Right lobe of liver (tissue), 6 donors: ENCODE data around the gene FAM53A. TPM values are rescaled to one million over a fixed set of nuclear protein-coding genes. Genes with fewer than 3 reads are reported as not detected.

Experiments
- ATAC-seq, 4 donors: fragments of 200-7000 bp; cut with Tn5 transposase; one replicate each; pipeline ENCODE4 v1.9.1; 2020; ENCODE audit warnings: mild to moderate bottlenecking in 4 of 4, moderate library complexity in 4 of 4
- DNase-seq, 3 donors: peaks; one replicate each; pipeline ENCODE4 v3.0.0-alpha.2; 2020
- H3K27ac ChIP-seq, 3 donors: fragments of 200-600 bp; one replicate each; pipeline ENCODE4 v1.8.0; 2022
- H3K27me3 ChIP-seq, 2 donors: fragments of 200-600 bp; one replicate each; pipeline ENCODE4 v1.8.0; 2022
- H3K36me3 ChIP-seq, 4 donors: fragments of 200-600 bp; sonication (generic) in 1 of 4; one replicate each; pipeline versions ENCODE4 v1.5.1 to v1.8.0; 2017 to 2022; ENCODE audit warnings: control low read depth in 1 of 4
- H3K4me1 ChIP-seq, 4 donors: fragments of 200-600 bp; sonication (generic) in 1 of 4; one replicate each; pipeline versions ENCODE4 v1.5.1 to v1.8.0; 2017 to 2022; ENCODE audit warnings: control low read depth in 1 of 4
- H3K4me3 ChIP-seq, 3 donors: fragments of 200-600 bp; one replicate each; pipeline ENCODE4 v1.8.0; 2022
- H3K9me3 ChIP-seq, 4 donors: fragments of 200-600 bp; sonication (generic) in 1 of 4; one replicate each; pipeline versions ENCODE4 v1.5.1 to v1.8.0; 2017 to 2022; ENCODE audit warnings: control low read depth in 1 of 4
- CTCF ChIP-seq, 4 donors: fragments of 200-600 bp in 3 of 4; fragments of 450-650 bp in 1 of 4; IDR thresholded peaks; one replicate each; pipeline versions ENCODE4 v1.5.1 to v1.8.0; 2016 to 2022; ENCODE audit warnings: antibody characterized with exemption in 4 of 4, mild to moderate bottlenecking in 2 of 4
- POLR2A ChIP-seq: fragments of 450-650 bp; IDR thresholded peaks from one replicate; pipeline ENCODE4 v1.6.1; 2017; ENCODE audit warnings: antibody characterized with exemption, mild to moderate bottlenecking
- WGBS: methylation state at CpG from one replicate; pipeline ENCODE4 v1.1.6; 2018; ENCODE audit warnings: low coverage, low lambda C conversion rate; ENCODE audit not compliant: insufficient coverage; ENCODE audit errors: missing lambda C conversion rate; 5-methylcytosine and 5-hydroxymethylcytosine counted together
- intact Hi-C, 2 donors: fragments of 100-400 bp; cut with DNase I; formaldehyde crosslinking; loops; one replicate each; pipeline versions ENCODE4 v1.11.2 to v1.14.1; 2022
- total RNA-seq, 6 experiments: library from RNA; depleted of rRNA in 2 of 6; stranded (reverse); fragments of >200 nt in 2 of 6; fragmentation: NEBNext Ultra II Directional in 3 of 6; extraction: Animal tissue kit (Norgen Biotek cat#: 25700) in 3 of 6; gene quantifications; one replicate each; pipeline versions ENCODE4 v1.1.0 to v1.2.4, GENCODE V29; 2016 to 2023
- donor health status: DM: no; HTN: yes; CAD: no.
- donor health status: DM: no; HTN: no; CAD: no.
- donor health status: DM: no; HTN: no; CAD: no.
- donor health status: DM: no; HTN: yes; CAD: no.
- donor health status: DM: no; HTN: yes; CAD: no.

The FAM53A gene
- total RNA-seq, 6 experiments from 2014 or later, result 0.56 to 3.5 (median 0.74) TPM

- DNase-seq (no peak), ATAC-seq (no peak)
- Histone ChIP-seq H3K9me3 (no peaks in the 10 kb centered on the region), H3K36me3 (no peaks in the 10 kb centered on the region), H3K27ac (no peak overlapping the region), H3K4me1 (no peaks in the 10 kb centered on the region), H3K4me3 (no peak overlapping the region), H3K27me3 (no peaks in the 10 kb centered on the region)
- 84% methylated on average over 3 of the region's 7 CpGs for WGBS
- TF ChIP-seq POLR2A, result no peak
- TF ChIP-seq CTCF (IDR thresholded peaks at IDR 0.05), result no peak
- intact Hi-C loops, result no loop called here
These were observed 37.4 kb downstream of the FAM53A start for GRCh38 chr4:1646690-1647089.

GRCh38 chr4:1644891-1645657 lies 39.0 kb downstream of the FAM53A start:
- WGBS, result 81% methylated on average over 4 of the region's 21 CpGs
- Histone ChIP-seq H3K4me3 (no peak overlapping the region), H3K36me3 (no peaks in the 10 kb centered on the region), H3K27me3 (no peaks in the 10 kb centered on the region), H3K4me1 (no peaks in the 10 kb centered on the region), H3K27ac (no peak overlapping the region), H3K9me3 (no peaks in the 10 kb centered on the region)
- intact Hi-C loops, result no loop called here
- ATAC-seq, result no peak
- DNase-seq, result no peak
- TF ChIP-seq POLR2A, result no peak
- no peak for TF ChIP-seq CTCF (IDR thresholded peaks at IDR 0.05)

DNA sequence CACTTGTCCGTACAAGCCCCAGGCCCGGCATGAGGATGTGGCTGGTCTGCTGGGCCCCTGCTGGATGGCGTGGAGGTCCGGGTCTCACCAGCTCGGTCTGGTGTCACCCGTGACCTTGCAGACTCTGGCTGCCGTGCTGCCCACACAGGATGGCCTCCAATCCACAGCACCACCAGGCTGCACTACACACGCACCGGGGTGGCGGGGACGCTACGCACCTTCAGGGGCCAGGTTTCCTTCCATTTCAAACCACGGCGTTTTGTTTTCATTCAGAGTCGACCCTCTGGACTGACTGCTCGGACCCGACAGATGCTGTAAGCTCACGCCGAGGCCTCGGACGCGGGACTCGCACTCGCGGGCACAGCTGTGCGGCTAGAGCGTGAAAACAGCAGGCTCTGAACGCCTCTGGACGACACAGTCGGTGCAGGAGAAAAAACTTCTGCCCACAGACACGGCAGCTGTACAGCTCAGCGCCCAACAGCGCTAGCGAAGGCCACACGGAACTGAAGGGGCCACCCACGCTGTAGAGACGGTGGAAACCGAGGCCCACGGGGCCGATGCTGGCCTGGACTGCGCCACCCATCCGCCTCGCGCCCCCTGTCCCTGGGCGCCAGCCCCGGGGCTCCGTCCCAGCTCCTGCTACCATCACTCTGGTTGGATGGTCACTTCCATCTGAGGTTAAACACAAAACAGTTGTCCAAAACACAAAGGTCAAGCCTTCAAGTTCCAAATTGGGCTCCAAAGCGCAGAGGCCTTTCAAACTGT lies 40.0 kb downstream of the FAM53A start:
- no peaks in the 10 kb centered on the region for H3K36me3 ChIP-seq
- H3K27ac ChIP-seq, result no peak overlapping the region
- TF ChIP-seq POLR2A, result no peak
- no peak for TF ChIP-seq CTCF (IDR thresholded peaks at IDR 0.05)
- 100% methylated on average over 1 of the region's 48 CpGs for WGBS
- ATAC-seq, result no peak
- DNase-seq, result no peak
- no peaks in the 10 kb centered on the region for H3K4me1 ChIP-seq
- no peaks in the 10 kb centered on the region for H3K9me3 ChIP-seq
- H3K27me3 ChIP-seq, result no peaks in the 10 kb centered on the region
- H3K4me3 ChIP-seq, result no peak overlapping the region
- intact Hi-C loops, result no loop called here

DNA sequence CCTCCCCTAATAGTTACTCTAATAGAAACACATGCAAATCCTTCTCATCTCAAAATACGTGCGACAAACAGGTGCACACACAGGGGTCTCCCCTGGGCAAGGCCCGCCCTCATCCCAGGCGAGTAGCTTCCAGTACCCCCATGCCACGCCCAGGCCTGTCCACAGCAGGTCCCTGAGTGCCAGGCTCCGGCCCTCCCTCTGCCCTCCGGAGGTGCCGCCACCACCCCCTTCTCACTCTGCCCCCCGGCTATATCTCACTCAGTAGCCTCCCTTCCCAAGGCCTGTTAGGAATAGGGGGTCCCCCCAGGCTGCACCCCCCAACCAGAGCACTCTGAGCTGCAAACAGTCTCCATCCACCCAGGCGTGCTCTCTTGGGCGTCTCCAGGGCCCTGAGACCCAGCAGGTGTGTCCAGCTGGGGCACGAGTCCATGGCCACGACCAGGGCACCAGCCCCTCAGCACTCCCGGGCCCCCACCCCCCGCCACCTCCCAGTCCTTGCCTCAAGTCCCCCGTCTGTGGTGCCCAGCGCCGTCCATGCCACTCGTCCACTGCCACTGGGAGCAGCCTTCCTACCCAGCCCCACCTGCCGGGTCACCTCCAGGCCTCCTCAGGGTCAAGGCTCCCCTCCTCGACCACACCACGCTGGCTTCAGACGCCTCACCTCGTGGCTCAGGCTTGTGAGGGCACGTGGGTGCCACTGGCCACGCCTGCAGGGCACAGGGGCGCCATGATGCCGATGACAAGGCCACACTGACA lies 41.7 kb downstream of the FAM53A start:
- no peak overlapping the region for H3K4me3 ChIP-seq
- intact Hi-C loops, result no loop called here
- no peaks in the 10 kb centered on the region for H3K4me1 ChIP-seq
- TF ChIP-seq POLR2A, result no peak
- TF ChIP-seq CTCF (IDR thresholded peaks at IDR 0.05), result no peak
- H3K9me3 ChIP-seq, result no peaks in the 10 kb centered on the region
- H3K27me3 ChIP-seq, result no peaks in the 10 kb centered on the region
- no peaks in the 10 kb centered on the region for H3K36me3 ChIP-seq
- 92% methylated on average over 14 of the region's 28 CpGs for WGBS
- DNase-seq (peak in 1 of 3 donors; percentile 13), ATAC-seq (no peak)
- H3K27ac ChIP-seq, result no peak overlapping the region
